GM21528 (cell line): ENCODE data around the gene NTF4.
"Not testable (repeated sequence)": the region's sequence is repeated elsewhere in the genome, so short reads cannot be mapped to it uniquely, and the experiment has no call there.

ENCODE experiments used
- ATAC-seq: cut with Tn5 transposase; IDR thresholded peaks from one replicate; pipeline ENCODE4 v1.9.1; 2021; ENCODE audit warnings: mild to moderate bottlenecking, moderate library complexity; ENCODE audit not compliant: unreplicated experiment, low FRiP score

The NTF4 gene

GRCh38 chr19:49091391-49092038, 26.9 kb upstream of the NTF4 start:
- no peak for ATAC-seq

GRCh38 chr19:49086296-49086695, 21.7 kb upstream of the NTF4 start:
- no peak for ATAC-seq

- no peak for ATAC-seq
These were observed 21.2 kb upstream of the NTF4 start for GRCh38 chr19:49085868-49086232.

- peak; percentile 82 for ATAC-seq
These were observed 20.6 kb upstream of the NTF4 start, which contains the start of gene SNRNP70 for GRCh38 chr19:49085020-49085867. Gene SNRNP70 (plus strand): TSS chr19:49085451. CDS start chr19:49086415, 964 bp downstream.

- ATAC-seq, result no peak
These were observed 19.8 kb upstream of the NTF4 start for GRCh38 chr19:49084206-49085019.

GRCh38 chr19:49081273-49081672, 16.7 kb upstream of the NTF4 start:
- ATAC-seq, result no peak

GRCh38 chr19:49080392-49080791, 15.8 kb upstream of the NTF4 start:
- ATAC-seq, result no peak

GRCh38 chr19:49074869-49075268, 10.3 kb upstream of the NTF4 start:
- ATAC-seq, result not testable (repeated sequence)

GRCh38 chr19:49073514-49074378, 9.1 kb upstream of the NTF4 start:
- no peak for ATAC-seq

GRCh38 chr19:49071860-49072547, 7.4 kb upstream of the NTF4 start:
- no peak for ATAC-seq

GRCh38 chr19:49070416-49070815, 5.8 kb upstream of the NTF4 start:
- no peak for ATAC-seq

- no peak for ATAC-seq
These were observed 4.4 kb upstream of the NTF4 start for GRCh38 chr19:49069026-49069425.

- no peak for ATAC-seq
These were observed 2.9 kb upstream of the NTF4 start for GRCh38 chr19:49067554-49067953.

GRCh38 chr19:49065905-49066512, 1.4 kb upstream of the NTF4 start:
- ATAC-seq, result no peak

- ATAC-seq, result no peak
These were observed 489 bp downstream of the NTF4 start for GRCh38 chr19:49064029-49064629.

GRCh38 chr19:49061445-49061844, 3.2 kb downstream of the NTF4 start:
- ATAC-seq, result no peak

- ATAC-seq, result no peak
These were observed 3.6 kb downstream of the NTF4 start for GRCh38 chr19:49061000-49061399.

- no peak for ATAC-seq
These were observed 5.6 kb downstream of the NTF4 start for GRCh38 chr19:49059053-49059452.

GRCh38 chr19:49058562-49058961, 6.1 kb downstream of the NTF4 start:
- ATAC-seq, result no peak
